Mucosa of rectum (tissue), 2 donors: ENCODE measurements around the gene ATP6V0E2.

Experiments
- H3K27ac ChIP-seq, 2 donors: one replicate each; pipeline ENCODE4 v1.7.0; 2013; ENCODE audit warnings: inconsistent platforms in 2 of 2, low read depth in 2 of 2, low read length in 2 of 2
- H3K27me3 ChIP-seq, 2 donors: one replicate each; pipeline ENCODE4 v1.7.0; 2013; ENCODE audit warnings: low read length in 2 of 2; ENCODE audit not compliant: control insufficient read depth in 2 of 2, insufficient read depth in 2 of 2
- H3K36me3 ChIP-seq, 2 donors: one replicate each; pipeline ENCODE4 v1.7.0; 2013; ENCODE audit warnings: low read length in 2 of 2; ENCODE audit not compliant: control insufficient read depth in 2 of 2, insufficient read depth in 2 of 2
- H3K4me1 ChIP-seq, 2 donors: one replicate each; pipeline ENCODE4 v1.7.0; 2013; ENCODE audit warnings: low read length in 2 of 2, mild to moderate bottlenecking in 1 of 2; ENCODE audit not compliant: control insufficient read depth in 2 of 2, insufficient read depth in 2 of 2
- H3K4me3 ChIP-seq, 2 donors: one replicate each; pipeline ENCODE4 v1.7.0; 2013; ENCODE audit warnings: low read length in 2 of 2
- H3K9ac ChIP-seq, 2 donors: one replicate each; pipeline ENCODE4 v1.7.0; 2013; ENCODE audit warnings: low read length in 2 of 2, low read depth in 1 of 2, mild to moderate bottlenecking in 1 of 2
- H3K9me3 ChIP-seq, 2 donors: one replicate each; pipeline ENCODE4 v1.7.0; 2013; ENCODE audit warnings: low read length in 2 of 2; ENCODE audit not compliant: control insufficient read depth in 2 of 2
- donor health status: healthy.
- donor health status: Normal muscosa, but diverticular disease.

The ATP6V0E2 gene

DNA sequence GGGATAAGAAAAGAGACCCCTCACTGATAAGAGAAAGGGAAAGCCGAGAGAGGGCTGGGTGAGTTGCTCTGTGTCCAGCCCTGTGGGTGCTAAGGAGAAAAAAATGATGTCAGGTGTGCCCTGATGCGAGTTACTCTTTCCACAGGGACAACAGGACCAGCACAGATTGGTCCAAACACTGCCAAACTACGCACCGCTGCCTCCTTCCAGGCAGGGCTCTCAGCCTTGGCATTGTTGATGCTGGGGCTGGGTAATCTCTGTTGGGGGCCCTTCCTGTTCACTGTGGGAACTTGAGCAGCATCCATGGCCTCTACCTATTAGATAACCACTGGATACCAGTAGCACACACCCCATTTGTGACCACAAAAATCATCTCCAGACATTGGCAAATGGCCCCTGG, 10.3 kb upstream of the ATP6V0E2 start:
- H3K36me3 ChIP-seq: peaks cover 15 to 27% of the 10 kb centered on the region in 2 donors
- H3K27ac ChIP-seq: no peak overlapping the region
- H3K9ac ChIP-seq: no peak overlapping the region

DNA sequence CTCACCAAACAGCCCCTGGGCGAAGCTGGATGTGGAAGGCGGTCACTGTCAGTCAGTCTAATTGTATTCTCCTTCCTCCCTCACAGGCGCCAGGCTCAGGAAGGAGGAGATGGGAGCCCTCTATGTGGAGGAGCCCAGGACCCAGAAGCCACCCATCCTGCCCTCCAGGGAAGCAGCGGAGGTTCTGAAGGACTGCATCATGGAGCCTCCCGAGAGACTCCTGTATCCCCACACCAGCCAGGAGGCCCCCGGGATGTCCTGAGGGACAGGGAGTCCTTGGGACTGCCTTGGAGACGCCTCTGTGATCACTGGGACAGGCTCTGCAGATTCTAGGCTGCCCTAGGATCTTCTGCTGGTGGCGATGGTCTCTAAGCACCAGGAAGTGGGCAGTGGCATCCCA, 9.7 kb upstream of the ATP6V0E2 start:
- Histone ChIP-seq H3K36me3 (peaks cover 15 to 27% of the 10 kb centered on the region in 2 donors), H3K27ac (no peak overlapping the region), H3K4me1 (peaks cover 2 to 3% of the 10 kb centered on the region in 2 donors), H3K9me3 (no peaks in the 10 kb centered on the region), H3K9ac (no peak overlapping the region), H3K4me3 (no peak overlapping the region), H3K27me3 (no peaks in the 10 kb centered on the region)

More for the DNA sequence above, 10.3 kb upstream of the ATP6V0E2 start:
- peaks cover 2 to 3% of the 10 kb centered on the region in 2 donors for H3K4me1 ChIP-seq
- no peaks in the 10 kb centered on the region for H3K27me3 ChIP-seq
- no peak overlapping the region for H3K4me3 ChIP-seq
- H3K9me3 ChIP-seq: no peaks in the 10 kb centered on the region

DNA sequence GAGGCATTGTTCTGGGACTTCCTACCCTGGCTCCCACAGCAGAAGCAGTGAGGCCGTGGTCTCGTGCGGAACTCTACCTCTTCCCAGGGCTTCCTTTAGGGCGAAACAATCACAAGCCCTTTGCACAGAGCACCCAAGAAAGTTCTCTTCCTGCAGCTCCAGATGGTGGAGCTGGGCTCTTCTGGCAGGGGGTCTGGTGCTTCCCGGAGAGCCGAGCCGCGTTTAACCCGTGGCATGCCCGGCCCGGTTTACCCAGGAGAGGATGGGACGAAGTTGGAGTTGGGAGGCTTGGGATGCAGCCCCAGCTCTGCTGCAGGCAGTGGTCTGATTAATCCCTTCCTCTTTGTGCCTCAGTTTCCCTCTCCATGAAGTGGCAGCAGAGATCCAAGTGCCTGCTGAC, 9.0 kb upstream of the ATP6V0E2 start:
- H3K36me3 ChIP-seq: peaks cover 15 to 27% of the 10 kb centered on the region in 2 donors
- H3K4me3 ChIP-seq: no peak overlapping the region
- H3K9me3 ChIP-seq: no peaks in the 10 kb centered on the region
- no peak overlapping the region for H3K9ac ChIP-seq
- peak overlapping the region in 1 of 2 donors; percentile 65 for H3K27ac ChIP-seq
- H3K4me1 ChIP-seq: peaks cover 0 to 9% of the 10 kb centered on the region in 2 donors
- no peaks in the 10 kb centered on the region for H3K27me3 ChIP-seq

DNA sequence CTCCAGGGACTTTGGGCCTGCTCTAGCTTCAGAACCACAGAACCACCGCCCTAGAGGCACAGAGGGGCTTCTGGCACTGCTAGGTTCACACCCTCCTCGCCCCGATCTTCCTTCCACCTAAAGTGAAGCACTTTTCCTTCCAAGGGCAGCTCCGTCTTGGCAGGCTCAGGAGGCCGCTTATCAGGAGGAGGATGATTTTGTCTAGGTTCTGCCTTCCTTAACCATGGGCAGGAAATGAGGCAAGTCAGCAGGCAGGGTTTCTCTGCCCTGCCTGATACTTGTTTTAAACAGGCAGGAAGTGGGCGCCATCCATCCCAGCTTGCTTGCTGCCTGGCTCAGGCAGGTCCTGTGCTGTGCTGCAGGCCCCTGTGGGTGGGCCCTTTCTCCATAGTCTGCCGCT, 8.3 kb upstream of the ATP6V0E2 start:
- Histone ChIP-seq H3K36me3 (peaks cover 12 to 22% of the 10 kb centered on the region in 2 donors), H3K9me3 (no peaks in the 10 kb centered on the region), H3K4me1 (peaks cover 0 to 9% of the 10 kb centered on the region in 2 donors), H3K4me3 (no peak overlapping the region), H3K27me3 (no peaks in the 10 kb centered on the region), H3K27ac (peak overlapping the region; percentile 2 to 65), H3K9ac (no peak overlapping the region)

DNA sequence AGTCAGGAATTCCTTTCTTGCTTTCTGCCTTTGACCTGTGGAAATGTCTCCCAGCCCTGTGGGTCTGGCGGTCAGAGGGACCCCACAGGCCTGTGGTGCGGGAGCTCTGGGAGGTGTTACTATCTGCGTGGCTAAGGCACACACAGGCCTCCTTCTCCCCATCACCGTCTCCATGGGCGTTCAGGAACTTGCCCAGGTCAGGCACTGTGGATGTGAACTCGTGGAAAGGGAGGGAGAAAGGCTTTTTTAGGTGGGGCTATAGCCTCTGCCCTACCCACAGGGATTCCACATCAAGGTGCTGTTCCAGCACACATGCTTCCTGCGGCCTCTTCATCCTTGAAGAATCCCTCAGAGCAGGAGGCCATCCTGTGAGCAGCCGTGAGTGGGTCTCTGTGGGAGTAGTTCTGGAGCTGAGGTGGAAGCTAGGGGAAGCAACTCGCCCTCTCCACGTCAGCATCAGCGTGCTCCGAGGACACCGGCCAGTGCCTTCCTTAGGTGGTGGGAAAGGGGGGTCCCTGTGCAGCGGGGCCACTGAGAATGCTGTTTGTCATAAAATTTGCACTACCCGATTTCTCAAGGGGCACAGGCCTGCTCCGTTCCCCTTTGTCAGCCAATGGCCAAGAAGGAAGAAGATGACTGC, 7.5 kb upstream of the ATP6V0E2 start:
- no peak overlapping the region for H3K9ac ChIP-seq
- no peak overlapping the region for H3K27ac ChIP-seq
- peaks cover 7 to 14% of the 10 kb centered on the region in 2 donors for H3K36me3 ChIP-seq
- H3K9me3 ChIP-seq: no peaks in the 10 kb centered on the region
- peaks cover 0 to 9% of the 10 kb centered on the region in 2 donors for H3K4me1 ChIP-seq
- no peaks in the 10 kb centered on the region for H3K27me3 ChIP-seq
- no peak overlapping the region for H3K4me3 ChIP-seq

DNA sequence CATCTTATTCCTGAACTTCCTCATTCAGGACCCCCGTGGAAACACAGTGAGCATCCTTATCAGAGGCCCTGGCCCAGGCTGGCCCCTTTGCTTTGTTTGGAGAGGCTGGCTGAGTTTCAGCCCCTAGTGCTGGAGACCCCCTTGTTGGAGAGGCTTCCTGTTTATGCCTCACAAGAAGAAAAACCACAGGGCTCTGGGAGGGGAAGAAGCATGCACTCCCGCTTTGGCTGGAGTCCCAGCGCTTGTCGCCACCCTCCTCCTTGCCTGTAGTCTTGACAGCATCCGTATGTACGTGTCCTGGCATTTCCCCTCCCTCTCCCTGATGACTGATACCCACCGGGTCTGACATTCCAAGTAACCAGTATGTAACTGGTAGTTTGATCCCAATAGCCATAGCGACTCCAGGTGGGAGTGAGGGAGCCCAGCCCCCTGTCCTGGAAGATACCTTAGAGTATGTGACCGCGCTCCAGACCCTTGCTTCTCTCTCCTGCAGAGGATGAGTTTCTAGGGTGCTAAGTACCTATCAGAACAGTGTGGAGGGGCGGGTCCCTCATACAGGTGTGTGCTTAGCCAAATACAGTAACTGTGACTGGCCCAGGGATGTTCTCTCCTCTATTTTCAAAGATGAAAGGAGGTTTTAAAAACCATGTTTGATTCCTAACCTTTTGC, 6.9 kb upstream of the ATP6V0E2 start:
- no peaks in the 10 kb centered on the region for H3K27me3 ChIP-seq
- no peak overlapping the region for H3K27ac ChIP-seq
- peaks cover 0 to 9% of the 10 kb centered on the region in 2 donors for H3K4me1 ChIP-seq
- no peak overlapping the region for H3K4me3 ChIP-seq
- peaks cover 7 to 10% of the 10 kb centered on the region in 2 donors for H3K36me3 ChIP-seq
- no peaks in the 10 kb centered on the region for H3K9me3 ChIP-seq
- H3K9ac ChIP-seq: no peak overlapping the region

DNA sequence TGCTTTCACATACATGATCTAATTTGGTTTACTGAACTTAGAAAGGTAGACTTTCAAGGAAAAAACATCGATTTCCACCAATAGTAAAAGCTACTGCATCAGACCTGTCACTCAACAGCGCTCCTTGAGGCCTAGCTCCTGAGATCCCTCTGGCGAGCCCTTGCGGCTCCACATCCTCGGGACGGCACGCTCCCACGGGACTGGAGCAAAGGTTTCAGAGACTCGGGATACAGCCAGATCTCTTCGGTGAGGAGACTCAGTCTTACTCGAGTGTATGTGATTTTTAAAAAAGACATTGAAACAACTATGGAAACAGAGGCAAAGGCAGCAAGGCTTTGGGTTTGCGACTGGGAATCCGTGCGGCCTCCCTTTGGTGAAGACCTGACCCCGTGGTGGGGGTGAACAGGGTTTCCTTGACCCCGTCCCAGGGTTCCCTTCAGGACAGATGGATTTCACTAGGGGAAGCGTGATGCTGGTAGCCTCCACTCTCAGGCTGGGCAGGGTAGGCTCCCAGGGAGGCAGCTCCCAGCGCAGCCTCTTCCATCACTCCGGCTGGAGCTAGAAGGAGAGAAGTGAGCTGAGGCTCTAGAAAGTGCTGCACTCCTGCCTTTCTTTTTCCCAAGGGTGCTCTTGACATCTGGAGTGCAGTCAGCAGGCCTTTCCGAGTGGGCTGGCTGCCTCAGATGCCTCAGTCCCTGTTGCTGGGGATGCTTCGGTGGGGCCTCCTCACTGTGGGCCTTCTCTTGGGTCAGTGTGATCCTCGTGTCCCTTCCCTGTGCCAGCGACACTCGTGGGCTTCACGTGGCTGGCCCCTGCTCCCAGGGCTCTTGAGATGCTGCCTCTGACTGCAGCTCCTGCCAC, 5.8 kb upstream of the ATP6V0E2 start:
- no peaks in the 10 kb centered on the region for H3K36me3 ChIP-seq
- H3K27ac ChIP-seq: peak overlapping the region in 1 of 2 donors; percentile 16
- H3K9me3 ChIP-seq: no peaks in the 10 kb centered on the region
- no peak overlapping the region for H3K9ac ChIP-seq
- peaks cover 4 to 16% of the 10 kb centered on the region in 2 donors for H3K4me1 ChIP-seq
- no peaks in the 10 kb centered on the region for H3K27me3 ChIP-seq
- H3K4me3 ChIP-seq: no peak overlapping the region

DNA sequence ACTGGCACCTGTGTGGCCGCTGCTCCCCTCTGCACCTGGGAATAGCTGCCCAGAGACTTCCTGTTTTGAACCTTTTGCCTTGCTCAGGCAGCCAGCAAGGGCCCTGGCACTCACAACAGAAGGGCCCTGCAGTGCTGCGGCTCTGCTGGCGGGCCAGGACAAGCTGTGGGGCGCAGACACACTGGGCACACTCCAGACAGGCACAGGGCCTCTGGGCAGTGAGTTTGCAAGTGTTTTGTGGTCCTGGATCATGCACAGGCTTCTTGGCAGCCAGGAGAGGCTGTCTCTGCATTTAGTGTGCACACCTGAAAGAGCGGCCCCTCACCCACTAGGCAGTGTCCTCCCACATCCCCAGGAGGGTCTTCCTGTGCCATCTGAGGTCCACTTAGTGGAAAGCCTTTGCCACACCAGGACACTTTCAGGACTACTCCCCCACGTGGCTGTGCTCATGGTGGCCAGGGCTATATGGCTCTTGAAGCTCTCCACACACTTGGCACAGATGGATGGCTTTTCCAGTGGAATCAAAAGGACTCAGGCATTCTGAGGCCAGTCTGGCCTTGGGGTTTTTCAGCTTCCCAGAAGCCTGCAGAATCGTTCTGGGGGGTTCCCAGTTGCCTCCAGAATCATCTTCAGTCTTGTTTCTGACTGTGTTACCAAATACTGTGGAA, 5.0 kb upstream of the ATP6V0E2 start:
- H3K36me3 ChIP-seq: no peaks in the 10 kb centered on the region
- H3K27ac ChIP-seq: peak overlapping the region in 1 of 2 donors; percentile 16
- no peaks in the 10 kb centered on the region for H3K27me3 ChIP-seq
- no peak overlapping the region for H3K4me3 ChIP-seq
- no peaks in the 10 kb centered on the region for H3K9me3 ChIP-seq
- peaks cover 5 to 18% of the 10 kb centered on the region in 2 donors for H3K4me1 ChIP-seq
- H3K9ac ChIP-seq: no peak overlapping the region

DNA sequence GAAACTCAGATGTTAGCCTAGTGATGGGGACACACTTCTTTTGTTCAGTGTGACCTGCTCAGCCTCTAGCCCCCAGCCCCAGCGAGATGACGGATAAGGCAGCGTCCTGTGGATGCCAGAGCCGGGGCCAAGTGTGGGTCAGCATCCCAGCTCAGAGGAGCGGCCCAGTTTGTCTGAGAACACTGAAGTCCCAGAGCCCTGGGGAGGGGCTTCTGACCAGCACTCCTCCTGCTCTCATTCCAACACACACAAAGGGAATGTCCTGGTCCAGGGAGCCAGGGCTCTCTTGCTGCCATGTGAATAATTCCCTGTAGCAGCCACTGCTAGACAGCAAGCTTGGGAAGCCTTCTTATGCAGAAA, 4.5 kb upstream of the ATP6V0E2 start:
- Histone ChIP-seq H3K36me3 (no peaks in the 10 kb centered on the region), H3K9me3 (no peaks in the 10 kb centered on the region), H3K4me1 (peaks cover 5 to 21% of the 10 kb centered on the region in 2 donors), H3K4me3 (no peak overlapping the region), H3K9ac (no peak overlapping the region), H3K27me3 (no peaks in the 10 kb centered on the region), H3K27ac (peak overlapping the region in 1 of 2 donors; percentile 9)
